Activated naive CD8-positive, alpha-beta T cell treated with anti-CD3 and anti-CD28 coated beads, Interleukin-2, amount 50 U/mL, for 16 hours (primary cell): ENCODE data around the gene CEACAM20.
"Not testable (repeated sequence)": the region's sequence is repeated elsewhere in the genome, so short reads cannot be mapped to it uniquely, and the experiment has no call there.

Source experiments
- DNase-seq: peaks from one replicate; pipeline ENCODE4 v3.0.0-alpha.2; 2020; ENCODE audit warnings: low read depth, low spot score

CEACAM20 gene

DNA sequence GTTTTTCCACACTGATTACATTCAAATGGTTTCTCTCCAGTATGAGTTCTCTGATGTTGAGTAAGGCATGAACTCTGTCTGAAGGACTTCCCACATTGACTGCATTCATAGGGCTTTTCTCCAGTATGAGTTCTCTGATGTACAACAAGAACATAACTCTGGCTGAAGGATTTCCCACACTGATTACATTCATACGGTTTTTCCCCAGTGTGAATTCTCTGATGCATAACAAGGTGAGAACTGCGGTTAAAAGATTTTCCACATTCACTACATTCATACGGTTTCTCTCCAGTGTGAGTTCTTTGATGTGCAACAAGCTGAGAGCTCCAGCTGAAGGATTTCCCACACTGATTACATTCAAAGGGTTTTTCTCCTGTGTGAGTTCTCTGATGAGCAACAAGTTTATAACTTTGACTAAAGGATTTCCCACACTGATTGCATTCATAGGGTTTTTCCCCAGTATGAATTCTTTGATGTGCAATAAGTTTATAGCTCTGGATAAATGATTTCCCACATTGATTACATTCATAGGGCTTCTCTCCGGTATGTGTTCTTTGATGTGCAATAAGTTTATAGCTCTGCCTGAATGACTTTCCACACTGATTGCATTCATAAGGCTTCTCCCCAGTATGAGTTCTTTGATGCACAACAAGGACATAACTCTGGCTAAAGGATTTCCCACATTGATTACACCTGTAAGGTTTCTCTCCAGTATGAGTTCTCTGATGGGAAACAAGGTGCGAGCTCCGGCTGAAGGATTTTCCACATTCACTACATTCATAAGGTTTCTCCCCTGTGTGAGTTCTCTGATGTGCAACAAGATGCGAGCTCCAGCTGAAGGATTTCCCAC, 52.7 kb downstream of the CEACAM20 start:
- no peak for DNase-seq

DNA sequence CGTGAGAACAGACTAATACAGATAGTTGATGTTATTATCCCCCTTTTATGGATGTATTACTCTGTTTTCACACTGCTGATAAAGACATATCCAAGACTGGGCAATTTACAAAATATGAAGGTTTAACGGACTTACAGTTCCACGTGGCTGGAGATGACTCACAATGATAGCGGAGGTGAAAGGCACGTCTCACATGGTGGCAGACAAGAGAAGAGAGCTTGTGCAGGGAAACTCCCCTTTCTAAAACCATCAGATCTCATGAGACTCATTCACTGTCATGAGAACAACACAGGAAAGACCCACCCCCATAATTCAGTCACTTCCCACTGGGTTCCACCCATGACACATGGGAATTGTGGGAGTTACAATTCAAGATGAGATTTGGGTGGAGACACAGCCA, 60.7 kb downstream of the CEACAM20 start:
- not testable (repeated sequence) for DNase-seq

DNA sequence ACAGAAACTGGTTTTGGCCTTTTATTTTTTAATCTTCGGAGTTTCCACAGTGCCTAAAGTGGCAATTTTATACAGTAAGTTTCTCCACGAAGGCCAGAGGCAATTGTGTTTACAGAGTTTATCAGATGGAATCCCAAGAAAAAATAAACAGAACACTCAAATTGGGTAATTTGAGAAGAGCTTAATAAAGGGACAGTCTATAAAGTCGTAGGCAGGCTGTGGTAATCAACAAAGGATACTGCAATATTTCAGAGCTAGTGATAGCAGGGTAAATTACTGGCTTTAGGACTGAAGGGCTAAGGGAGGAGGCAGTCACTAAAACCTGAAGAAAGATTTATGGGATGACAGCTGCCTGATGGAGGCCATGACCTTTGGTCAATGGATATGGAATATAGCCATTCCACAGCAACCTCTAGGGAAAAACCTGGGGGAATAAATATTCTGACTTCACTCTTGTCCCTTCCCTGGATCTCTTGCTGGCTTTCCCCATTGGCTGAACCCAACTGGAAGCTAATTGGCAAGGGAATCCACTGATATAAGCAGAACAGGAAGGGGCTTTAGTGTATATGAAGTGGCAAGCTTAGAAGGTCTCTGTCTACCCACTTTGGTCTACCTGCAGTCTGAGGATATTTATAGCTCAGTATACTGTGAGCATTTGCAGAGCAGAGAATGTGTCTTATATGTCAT, 66.7 kb downstream of the CEACAM20 start:
- DNase-seq: not testable (repeated sequence)
